Measurements from ENCODE around the gene HERC4. TPM values are rescaled to one million over a fixed set of nuclear protein-coding genes. Genes with fewer than 3 reads are reported as not detected.
"Not testable (repeated sequence)": the region's sequence is repeated elsewhere in the genome, so short reads cannot be mapped to it uniquely, and the experiment has no call there.

Gene HERC4
- total RNA-seq, 1 experiment from 2014 or later, result 29.2 TPM

- DNase-seq (ENCODE audit: low read depth), result no peak
These were observed 191.3 kb downstream of the HERC4 start for GRCh38 chr10:67883710-67884312.

- DNase-seq (ENCODE audit: low read depth), result no peak
These were observed 196.9 kb downstream of the HERC4 start for GRCh38 chr10:67878133-67878532.

- not testable (repeated sequence) for DNase-seq (ENCODE audit: low read depth)
These were observed 197.7 kb downstream of the HERC4 start for GRCh38 chr10:67877421-67877820.

- no peak for DNase-seq (ENCODE audit: low read depth)
These were observed 199.5 kb downstream of the HERC4 start for GRCh38 chr10:67875340-67876238.

Other genes starting within 250 kb of the HERC4 start
- 3.2 and 3.4 TPM in 2 replicates for gene DNAJC12, start 237.1 kb downstream of the HERC4 start, total RNA-seq (2014; rRNA removed; shearing (Covaris generic))
- 11.8 and 14.1 TPM in 2 replicates for gene SIRT1, start 190.6 kb downstream of the HERC4 start, total RNA-seq (2014; rRNA removed; shearing (Covaris generic))
- gene MYPN, start 34.2 kb upstream of the HERC4 start, total RNA-seq (2014; rRNA removed; shearing (Covaris generic)), result 1.8 and 2.9 TPM in 2 replicates
- gene ATOH7, start 156.8 kb upstream of the HERC4 start, total RNA-seq (2014; rRNA removed; shearing (Covaris generic)), result not detected in 2 replicates